ENCODE results near the gene TUBA1A.
"Not testable (repeated sequence)": the region's sequence is repeated elsewhere in the genome, so short reads cannot be mapped to it uniquely, and the experiment has no call there.

The TUBA1A gene

GRCh38 chr12:49195736-49196135, 6.9 kb upstream of the TUBA1A start:
- Histone ChIP-seq H3K36me3 (no peaks in the 10 kb centered on the region), H3K4me1 (peaks cover 8% of the 10 kb centered on the region), H3K4me3 (ENCODE audit: low read depth, low read length) (no peak overlapping the region), H3K27me3 (no peaks in the 10 kb centered on the region), H3K9me3 (no peaks in the 10 kb centered on the region)
- no peak for TF ChIP-seq CTCF (IDR thresholded peaks at IDR 0.05; ENCODE audit: low read depth, low read length)
- no peak for DNase-seq

DNA sequence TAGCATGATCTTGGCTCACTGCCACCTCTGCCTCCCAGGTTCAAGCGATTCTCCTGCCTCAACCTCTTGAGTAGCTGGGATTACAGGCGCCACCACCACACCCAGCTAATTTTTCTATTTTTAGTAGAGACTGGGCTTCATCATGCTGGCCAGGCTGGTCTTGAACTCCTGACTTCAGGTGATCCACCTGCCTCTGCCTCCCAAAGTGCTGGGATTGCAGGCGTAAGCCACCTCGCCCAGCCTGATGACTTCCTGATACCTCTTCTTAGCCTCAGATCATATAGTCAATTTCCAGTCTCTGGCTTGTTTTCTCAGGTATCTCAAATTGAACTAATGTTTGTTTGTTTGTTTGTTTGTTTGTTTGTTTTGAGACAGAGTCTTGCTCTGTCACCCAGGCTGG, 4.9 kb upstream of the TUBA1A start:
- not testable (repeated sequence) for H3K4me3 ChIP-seq (ENCODE audit: low read depth, low read length); H3K36me3 ChIP-seq; H3K9me3 ChIP-seq; DNase-seq; H3K27me3 ChIP-seq; H3K4me1 ChIP-seq

DNA sequence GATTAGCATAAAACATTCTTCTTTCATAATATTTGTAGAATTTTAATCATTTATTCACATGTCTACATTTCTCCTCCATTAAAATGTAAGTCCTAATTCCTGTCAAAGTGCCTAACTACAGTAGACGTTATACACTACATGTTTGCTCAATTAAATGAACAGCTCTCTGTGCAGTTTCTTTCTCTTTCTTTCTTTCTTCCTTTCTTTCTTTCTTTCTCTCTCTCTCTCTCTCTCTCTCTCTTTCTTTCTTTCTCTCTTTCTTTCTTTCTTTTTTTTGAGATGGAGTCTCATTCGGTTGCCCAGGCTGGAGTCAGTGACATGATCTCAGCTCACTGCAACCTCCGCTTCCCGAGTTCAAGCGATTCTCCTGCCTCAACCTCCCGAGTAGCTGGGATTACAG, 2.6 kb upstream of the TUBA1A start:
- H3K4me1 ChIP-seq; H3K27me3 ChIP-seq; H3K4me3 ChIP-seq (ENCODE audit: low read depth, low read length); DNase-seq; H3K9me3 ChIP-seq: not testable (repeated sequence)
- peaks cover 10% of the 10 kb centered on the region for H3K36me3 ChIP-seq

- Histone ChIP-seq H3K9me3 (no peaks in the 10 kb centered on the region), H3K4me1 (0 out of 2 replicates have a peak, but pooled peaks cover 3% of the 10 kb centered on the region), H3K27me3 (no peaks in the 10 kb centered on the region), H3K36me3 (peaks cover 16% of the 10 kb centered on the region), H3K4me3 (ENCODE audit: low read depth, low read length) (no peak overlapping the region)
- no peak for TF ChIP-seq CTCF (IDR thresholded peaks at IDR 0.05; ENCODE audit: low read depth, low read length)
- no peak for DNase-seq
Measured at GRCh38 chr12:49190974-49191373, 2.1 kb upstream of the TUBA1A start.

DNA sequence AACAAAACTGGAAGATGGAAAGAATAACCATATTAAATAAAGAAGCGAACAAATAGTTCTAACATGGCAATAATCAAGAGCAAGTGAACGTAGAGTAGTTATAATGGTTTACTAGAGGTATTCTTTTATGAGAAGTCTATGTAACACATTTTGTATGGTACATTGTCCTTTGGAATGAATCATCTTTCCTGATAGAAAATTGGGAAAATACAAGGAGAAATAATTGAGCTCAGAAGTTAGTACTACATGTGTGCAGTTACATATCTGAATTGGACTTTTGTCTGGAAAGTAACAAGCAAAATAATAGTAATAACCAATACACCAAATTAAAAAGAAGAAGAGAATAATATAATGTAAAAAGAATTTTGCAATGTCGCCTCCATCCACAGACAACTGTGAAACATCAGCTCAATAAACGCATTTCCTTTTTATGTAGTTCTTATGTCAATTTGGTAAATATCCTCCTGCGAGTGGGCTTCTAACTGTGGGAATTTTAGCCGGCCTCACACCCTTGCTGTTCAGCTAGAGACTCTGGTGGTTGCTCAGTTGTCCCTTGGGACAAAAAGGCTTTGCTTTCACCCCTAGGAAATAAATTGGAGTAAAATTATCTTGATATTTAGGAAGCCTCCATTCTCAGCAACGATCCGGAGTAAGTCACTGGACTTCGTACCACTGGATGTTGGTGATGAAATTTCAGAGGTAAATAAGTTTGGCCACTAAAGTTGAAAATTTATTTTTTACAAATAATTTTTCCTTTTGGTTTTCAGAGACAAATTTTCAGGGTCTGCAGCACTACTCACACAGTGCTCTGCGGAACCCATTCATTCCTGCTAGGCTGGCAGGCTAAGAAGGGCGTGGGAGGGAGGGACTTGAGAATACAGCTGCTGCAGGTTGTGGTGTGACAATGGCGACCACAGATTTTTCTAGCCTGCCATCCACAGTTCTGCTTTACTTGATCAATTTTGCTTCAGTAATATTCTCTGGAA, 1.1 kb upstream of the TUBA1A start:
- peak overlapping the region; percentile 92 for H3K4me3 ChIP-seq (ENCODE audit: low read depth, low read length)
- no peaks in the 10 kb centered on the region for H3K27me3 ChIP-seq
- no peaks in the 10 kb centered on the region for H3K9me3 ChIP-seq
- H3K36me3 ChIP-seq = peaks cover 25% of the 10 kb centered on the region
- no peak for TF ChIP-seq CTCF (IDR thresholded peaks at IDR 0.05; ENCODE audit: low read depth, low read length)
- peak; percentile 60 for DNase-seq
- H3K4me1 ChIP-seq = 0 out of 2 replicates have a peak, but pooled peaks cover 3% of the 10 kb centered on the region

- Histone ChIP-seq H3K27me3 (no peaks in the 10 kb centered on the region), H3K4me1 (0 out of 2 replicates have a peak, but pooled peaks cover 3% of the 10 kb centered on the region), H3K9me3 (no peaks in the 10 kb centered on the region), H3K36me3 (peaks cover 39% of the 10 kb centered on the region), H3K4me3 (ENCODE audit: low read depth, low read length) (peak overlapping the region; percentile 92)
- no peak for TF ChIP-seq CTCF (IDR thresholded peaks at IDR 0.05; ENCODE audit: low read depth, low read length)
- DNase-seq = peak; percentile 74
Measured at GRCh38 chr12:49188201-49188915, 522 bp downstream of the TUBA1A start.

- H3K4me1 ChIP-seq = 0 out of 2 replicates have a peak, but pooled peaks cover 3% of the 10 kb centered on the region
- H3K4me3 ChIP-seq (ENCODE audit: low read depth, low read length) = peak overlapping the region; percentile 92
- TF ChIP-seq CTCF (IDR thresholded peaks at IDR 0.05; ENCODE audit: low read depth, low read length) = no peak
- H3K27me3 ChIP-seq = no peaks in the 10 kb centered on the region
- peaks cover 39% of the 10 kb centered on the region for H3K36me3 ChIP-seq
- H3K9me3 ChIP-seq = no peaks in the 10 kb centered on the region
- DNase-seq = peak; percentile 69
Measured at GRCh38 chr12:49187184-49187583, 1.7 kb downstream of the TUBA1A start.

DNA sequence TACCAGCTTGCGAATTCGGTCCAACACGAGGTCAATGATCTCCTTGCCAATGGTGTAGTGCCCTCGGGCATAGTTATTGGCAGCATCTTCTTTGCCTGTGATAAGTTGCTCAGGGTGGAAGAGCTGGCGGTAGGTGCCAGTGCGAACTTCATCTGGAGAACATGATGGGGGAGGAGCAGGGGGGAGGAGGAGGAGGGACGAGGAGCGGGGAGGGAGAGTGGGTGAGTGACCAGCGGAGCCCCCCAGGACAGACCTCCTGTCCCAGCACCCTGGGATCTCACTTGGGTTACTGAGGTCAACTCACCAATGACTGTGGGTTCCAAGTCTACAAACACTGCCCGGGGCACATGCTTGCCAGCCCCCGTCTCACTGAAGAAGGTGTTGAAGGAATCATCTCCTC, 2.6 kb downstream of the TUBA1A start:
- H3K4me3 ChIP-seq (ENCODE audit: low read depth, low read length) = peak overlapping the region; percentile 92

GRCh38 chr12:49184697-49185096, 4.2 kb downstream of the TUBA1A start:
- peaks cover 39% of the 10 kb centered on the region for H3K36me3 ChIP-seq
- not testable (repeated sequence) for H3K4me1 ChIP-seq; H3K27me3 ChIP-seq; DNase-seq; H3K4me3 ChIP-seq (ENCODE audit: low read depth, low read length); H3K9me3 ChIP-seq

More for the DNA sequence above, 2.6 kb downstream of the TUBA1A start:
- peaks cover 39% of the 10 kb centered on the region for H3K36me3 ChIP-seq
- H3K27me3 ChIP-seq, H3K9me3 ChIP-seq, H3K4me1 ChIP-seq, DNase-seq: not testable (repeated sequence)
